SK-N-SH (cell line): Measurements from ENCODE around the gene TIMM17B.
"Not testable (repeated sequence)": the region's sequence is repeated elsewhere in the genome, so short reads cannot be mapped to it uniquely, and the experiment has no call there.

Experiments used
- EP300 ChIP-seq, 2 experiments: IDR thresholded peaks; 2 replicates each; pipeline versions ENCODE4 v1.4.0 to v1.6.1; 2012; ENCODE audit warnings: borderline replicate concordance in 1 of 2, low read depth in 1 of 2, low read length in 1 of 2
- JUND ChIP-seq: IDR thresholded peaks from 2 replicates; pipeline ENCODE4 v1.4.0; 2012
- TAF1 ChIP-seq: IDR thresholded peaks from 2 replicates; pipeline ENCODE4 v1.6.1; 2012; ENCODE audit warnings: low read depth, mild to moderate bottlenecking, low read length, moderate library complexity, borderline replicate concordance
- TF ChIP-seq, protein P1 (sequence below): fragments of 200-600 bp; sonication (generic); IDR thresholded peaks from 2 replicates; pipeline ENCODE4 v1.6.1; 2017; ENCODE audit warnings: antibody characterized with exemption, mild to moderate bottlenecking, moderate library complexity

DNA sequence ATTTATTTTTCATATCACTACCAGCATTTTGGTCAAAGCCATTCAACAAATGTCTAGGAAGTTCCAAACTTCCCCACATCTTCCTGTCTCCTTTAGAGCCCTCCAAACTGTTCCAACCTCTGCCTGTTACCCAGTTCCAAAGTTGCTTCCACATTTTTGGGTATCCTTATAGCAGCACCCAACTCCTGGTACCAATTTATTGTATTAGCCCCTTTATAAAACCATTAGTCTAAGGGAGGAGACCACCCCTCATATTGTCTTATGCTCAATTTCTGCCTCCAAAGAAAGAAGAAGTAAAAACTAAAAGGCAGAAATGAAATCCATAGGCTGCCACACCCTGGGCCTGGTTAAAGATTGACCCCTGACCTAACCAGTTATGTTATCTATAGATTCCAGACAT lies 44.1 kb downstream of the TIMM17B start:
- not testable (repeated sequence) for TF ChIP-seq TAF1; EP300 (IDR thresholded peaks at IDR 0.05; ENCODE audit: borderline replicate concordance in 1 of 2, low read depth in 1 of 2, low read length in 1 of 2); JUND
- TF ChIP-seq, protein P1, sequence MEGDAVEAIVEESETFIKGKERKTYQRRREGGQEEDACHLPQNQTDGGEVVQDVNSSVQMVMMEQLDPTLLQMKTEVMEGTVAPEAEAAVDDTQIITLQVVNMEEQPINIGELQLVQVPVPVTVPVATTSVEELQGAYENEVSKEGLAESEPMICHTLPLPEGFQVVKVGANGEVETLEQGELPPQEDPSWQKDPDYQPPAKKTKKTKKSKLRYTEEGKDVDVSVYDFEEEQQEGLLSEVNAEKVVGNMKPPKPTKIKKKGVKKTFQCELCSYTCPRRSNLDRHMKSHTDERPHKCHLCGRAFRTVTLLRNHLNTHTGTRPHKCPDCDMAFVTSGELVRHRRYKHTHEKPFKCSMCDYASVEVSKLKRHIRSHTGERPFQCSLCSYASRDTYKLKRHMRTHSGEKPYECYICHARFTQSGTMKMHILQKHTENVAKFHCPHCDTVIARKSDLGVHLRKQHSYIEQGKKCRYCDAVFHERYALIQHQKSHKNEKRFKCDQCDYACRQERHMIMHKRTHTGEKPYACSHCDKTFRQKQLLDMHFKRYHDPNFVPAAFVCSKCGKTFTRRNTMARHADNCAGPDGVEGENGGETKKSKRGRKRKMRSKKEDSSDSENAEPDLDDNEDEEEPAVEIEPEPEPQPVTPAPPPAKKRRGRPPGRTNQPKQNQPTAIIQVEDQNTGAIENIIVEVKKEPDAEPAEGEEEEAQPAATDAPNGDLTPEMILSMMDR, result not testable (repeated sequence)
